ENCODE data around the gene SSC4D.

DNA sequence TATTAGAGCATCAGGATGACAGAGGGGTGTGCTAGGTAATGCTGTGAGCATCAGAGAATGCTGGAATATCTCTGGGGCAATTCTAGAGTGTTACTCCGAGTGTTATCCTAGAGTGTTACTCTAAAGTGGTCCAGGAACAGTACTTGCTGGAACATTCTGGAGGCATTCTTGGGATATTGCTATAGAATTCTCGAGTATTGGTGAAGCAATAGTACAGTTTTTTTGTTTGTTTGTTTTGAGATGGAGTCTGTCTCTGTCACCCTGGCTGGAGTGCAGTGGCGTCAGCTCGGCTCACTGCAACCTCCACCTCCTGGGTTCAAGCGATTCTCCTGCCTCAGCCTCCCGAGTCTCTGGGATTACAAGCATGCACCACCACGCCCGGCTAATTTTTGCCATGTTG, 12.6 kb downstream of the SSC4D start:
- no peak for TF ChIP-seq EZH2 (IDR thresholded peaks at IDR 0.05; ENCODE audit: low read length, missing control alignments)
- TF ChIP-seq, protein P1, sequence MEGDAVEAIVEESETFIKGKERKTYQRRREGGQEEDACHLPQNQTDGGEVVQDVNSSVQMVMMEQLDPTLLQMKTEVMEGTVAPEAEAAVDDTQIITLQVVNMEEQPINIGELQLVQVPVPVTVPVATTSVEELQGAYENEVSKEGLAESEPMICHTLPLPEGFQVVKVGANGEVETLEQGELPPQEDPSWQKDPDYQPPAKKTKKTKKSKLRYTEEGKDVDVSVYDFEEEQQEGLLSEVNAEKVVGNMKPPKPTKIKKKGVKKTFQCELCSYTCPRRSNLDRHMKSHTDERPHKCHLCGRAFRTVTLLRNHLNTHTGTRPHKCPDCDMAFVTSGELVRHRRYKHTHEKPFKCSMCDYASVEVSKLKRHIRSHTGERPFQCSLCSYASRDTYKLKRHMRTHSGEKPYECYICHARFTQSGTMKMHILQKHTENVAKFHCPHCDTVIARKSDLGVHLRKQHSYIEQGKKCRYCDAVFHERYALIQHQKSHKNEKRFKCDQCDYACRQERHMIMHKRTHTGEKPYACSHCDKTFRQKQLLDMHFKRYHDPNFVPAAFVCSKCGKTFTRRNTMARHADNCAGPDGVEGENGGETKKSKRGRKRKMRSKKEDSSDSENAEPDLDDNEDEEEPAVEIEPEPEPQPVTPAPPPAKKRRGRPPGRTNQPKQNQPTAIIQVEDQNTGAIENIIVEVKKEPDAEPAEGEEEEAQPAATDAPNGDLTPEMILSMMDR (conservative IDR thresholded peaks at IDR 0.05 in 1 of 2, IDR thresholded peaks at IDR 0.05 in 1 of 2; ENCODE audit: low read depth in 1 of 2, low read length in 2 of 2), result no peak
